Mesothelial cell of epicardium (in vitro differentiated cells): ENCODE measurements around the gene ARL5C. TPM values are rescaled to one million over a fixed set of nuclear protein-coding genes. Genes with fewer than 3 reads are reported as not detected.

Source experiments
- DNase-seq, 2 experiments: peaks; one replicate each; pipeline ENCODE4 v3.0.0; 2021; ENCODE audit warnings: low spot score in 2 of 2; ENCODE audit not compliant: unreplicated experiment in 2 of 2
- H3K27ac Mint-ChIP-seq: 2 replicates; pipeline ENCODE4 v1.8.0; 2021; ENCODE audit warnings: mixed read lengths
- H3K27me3 Mint-ChIP-seq: 2 replicates; pipeline ENCODE4 v1.8.0; 2021; ENCODE audit warnings: low read depth, mixed read lengths
- H3K36me3 Mint-ChIP-seq: 2 replicates; pipeline ENCODE4 v1.8.0; 2021; ENCODE audit warnings: mixed read lengths
- H3K4me1 Mint-ChIP-seq: 2 replicates; pipeline ENCODE4 v1.8.0; 2021; ENCODE audit warnings: mixed read lengths
- H3K4me3 Mint-ChIP-seq: 2 replicates; pipeline ENCODE4 v1.8.0; 2021; ENCODE audit warnings: mild to moderate bottlenecking, moderate library complexity, mixed read lengths
- H3K9me3 Mint-ChIP-seq: 2 replicates; pipeline ENCODE4 v1.8.0; 2021; ENCODE audit warnings: mixed read lengths
- CTCF ChIP-seq: fragments of 200-600 bp; sonication (generic); IDR thresholded peaks from one replicate; pipeline ENCODE4 v1.5.0; 2021; ENCODE audit warnings: antibody characterized with exemption; ENCODE audit not compliant: unreplicated experiment
- total RNA-seq: library from RNA; stranded (reverse); gene quantifications from 3 replicates; pipeline ENCODE4 v1.2.1, GENCODE V29; 2021

Gene ARL5C
- total RNA-seq, 1 donor from 2014 or later, result not detected

- no peaks in the 10 kb centered on the region for H3K27me3 Mint-ChIP-seq
Observed at GRCh38 chr17:39193346-39193745, 27.4 kb upstream of the ARL5C start.

GRCh38 chr17:39192901-39193300 is 26.9 kb upstream of the ARL5C start:
- Mint-ChIP-seq H3K27ac (no peak overlapping the region), H3K27me3 (no peaks in the 10 kb centered on the region)

More at GRCh38 chr17:39193346-39193745, 27.4 kb upstream of the ARL5C start:
- no peak for DNase-seq
- H3K27ac Mint-ChIP-seq, result no peak overlapping the region
- no peaks in the 10 kb centered on the region for H3K9me3 Mint-ChIP-seq
- H3K4me3 Mint-ChIP-seq, result no peak overlapping the region
- H3K4me1 Mint-ChIP-seq, result peaks cover 18% of the 10 kb centered on the region
- peaks cover 5% of the 10 kb centered on the region for H3K36me3 Mint-ChIP-seq
- TF ChIP-seq CTCF, result no peak

GRCh38 chr17:39191750-39192510 is 26.0 kb upstream of the ARL5C start:
- H3K36me3 Mint-ChIP-seq, result peaks cover 5% of the 10 kb centered on the region
- no peak overlapping the region for H3K4me3 Mint-ChIP-seq
- no peaks in the 10 kb centered on the region for H3K9me3 Mint-ChIP-seq
- H3K27me3 Mint-ChIP-seq, result no peaks in the 10 kb centered on the region
- H3K4me1 Mint-ChIP-seq, result peaks cover 18% of the 10 kb centered on the region
- no peak for DNase-seq
- no peak overlapping the region for H3K27ac Mint-ChIP-seq
- no peak for TF ChIP-seq CTCF

More at GRCh38 chr17:39192901-39193300, 26.9 kb upstream of the ARL5C start:
- no peak for DNase-seq
- Mint-ChIP-seq H3K9me3 (no peaks in the 10 kb centered on the region), H3K36me3 (peaks cover 5% of the 10 kb centered on the region), H3K4me1 (peaks cover 18% of the 10 kb centered on the region), H3K4me3 (no peak overlapping the region)
- TF ChIP-seq CTCF, result no peak

- peaks cover 19% of the 10 kb centered on the region for H3K36me3 Mint-ChIP-seq
- no peak overlapping the region for H3K4me3 Mint-ChIP-seq
- H3K27ac Mint-ChIP-seq, result no peak overlapping the region
- no peaks in the 10 kb centered on the region for H3K4me1 Mint-ChIP-seq
- TF ChIP-seq CTCF, result no peak
- no peaks in the 10 kb centered on the region for H3K9me3 Mint-ChIP-seq
- no peak for DNase-seq
- no peaks in the 10 kb centered on the region for H3K27me3 Mint-ChIP-seq
Observed at GRCh38 chr17:39187152-39187830, 21.3 kb upstream of the ARL5C start.

- no peaks in the 10 kb centered on the region for H3K4me1 Mint-ChIP-seq
- H3K27me3 Mint-ChIP-seq, result no peaks in the 10 kb centered on the region
- no peak overlapping the region for H3K27ac Mint-ChIP-seq
- no peak overlapping the region for H3K4me3 Mint-ChIP-seq
- no peak for DNase-seq
- TF ChIP-seq CTCF, result no peak
- peaks cover 17% of the 10 kb centered on the region for H3K36me3 Mint-ChIP-seq
- no peaks in the 10 kb centered on the region for H3K9me3 Mint-ChIP-seq
Observed at GRCh38 chr17:39186481-39187002, 20.6 kb upstream of the ARL5C start.
